ENCODE measurements around the gene LYAR.
A peak's percentile ranks its signal among the peaks of the same experiment; 100 is the strongest.
"Not testable (repeated sequence)": the region's sequence is repeated elsewhere in the genome, so short reads cannot be mapped to it uniquely, and the experiment has no call there.

The LYAR gene

GRCh38 chr4:4260185-4260751, 29.7 kb downstream of the LYAR start:
- POLR2A ChIA-PET = no interaction called here
- Histone ChIP-seq H3K4me3 (ENCODE audit: low read depth, low read length) (no peak overlapping the region), H3K4me1 (ENCODE audit: control insufficient read depth, insufficient read depth, low read length) (no peaks in the 10 kb centered on the region), H3K9me3 (ENCODE audit: control insufficient read depth, insufficient read depth, low read depth, low read length) (no peaks in the 10 kb centered on the region), H3K27ac (ENCODE audit: extremely low read depth, low read depth, low read length) (no peak overlapping the region), H3K36me3 (ENCODE audit: control insufficient read depth in 2 of 2, insufficient read depth in 1 of 2, low read length in 2 of 2) (no peaks in the 10 kb centered on the region)
- CTCF ChIA-PET = interaction anchor here (0.6 to 2.6 kb wide), 14 partner anchors 9 to 222 kb away, joined by 3 to 18 read pairs (median 3); partner anchors contain the start of gene TMEM128
- no peak for TF ChIP-seq BCL11B (tag by site-specific recombination; IDR thresholded peaks at IDR 0.05; ENCODE audit: low read depth)
- 0 out of 2 replicates have a peak, but pooled peaks have one; percentile 51 for TF ChIP-seq SCRT2 (tag by site-specific recombination; IDR thresholded peaks at IDR 0.05)
- peak; percentile 69 for TF ChIP-seq CTCF (tag by site-specific recombination; IDR thresholded peaks at IDR 0.05)
- peak; percentile 41 for TF ChIP-seq ZNF654 (tag by site-specific recombination; IDR thresholded peaks at IDR 0.05; ENCODE audit: low read depth)

GRCh38 chr4:4259484-4260100, 30.4 kb downstream of the LYAR start:
- ChIA-PET POLR2A (no interaction called here), CTCF (interaction anchor here (0.6 to 2.6 kb wide), 14 partner anchors 9 to 222 kb away, joined by 3 to 18 read pairs (median 3); partner anchors contain the start of gene TMEM128)
- Histone ChIP-seq H3K27ac (ENCODE audit: extremely low read depth, low read depth, low read length) (no peak overlapping the region), H3K4me1 (ENCODE audit: control insufficient read depth, insufficient read depth, low read length) (no peaks in the 10 kb centered on the region), H3K9me3 (ENCODE audit: control insufficient read depth, insufficient read depth, low read depth, low read length) (no peaks in the 10 kb centered on the region), H3K36me3 (ENCODE audit: control insufficient read depth in 2 of 2, insufficient read depth in 1 of 2, low read length in 2 of 2) (no peaks in the 10 kb centered on the region), H3K4me3 (ENCODE audit: low read depth, low read length) (no peak overlapping the region)
- TF ChIP-seq ZSCAN4 (tag by site-specific recombination; IDR thresholded peaks at IDR 0.05) = no peak
- TF ChIP-seq ZNF112 (tag by site-specific recombination; IDR thresholded peaks at IDR 0.05) = no peak
- TF ChIP-seq ZNF202 (tag by site-specific recombination; IDR thresholded peaks at IDR 0.05; ENCODE audit: borderline replicate concordance) = no peak
- TF ChIP-seq KLF9 (tag by site-specific recombination; IDR thresholded peaks at IDR 0.05; ENCODE audit: low read depth) = no peak
- TF ChIP-seq ZNF324 (tag by site-specific recombination; IDR thresholded peaks at IDR 0.05) = no peak
- no peak for TF ChIP-seq ZNF175 (tag by site-specific recombination; IDR thresholded peaks at IDR 0.05)

GRCh38 chr4:4257705-4258104, 32.2 kb downstream of the LYAR start:
- H3K4me3 ChIP-seq (ENCODE audit: low read depth, low read length); H3K9me3 ChIP-seq (ENCODE audit: control insufficient read depth, insufficient read depth, low read depth, low read length); H3K4me1 ChIP-seq (ENCODE audit: control insufficient read depth, insufficient read depth, low read length); POLR2A ChIA-PET; H3K27ac ChIP-seq (ENCODE audit: extremely low read depth, low read depth, low read length); H3K36me3 ChIP-seq (ENCODE audit: control insufficient read depth in 2 of 2, insufficient read depth in 1 of 2, low read length in 2 of 2): not testable (repeated sequence)
- TF ChIP-seq ZNF580 (tag by site-specific recombination; IDR thresholded peaks at IDR 0.05) (peak; percentile 81), ZNF146 (tag by site-specific recombination; IDR thresholded peaks at IDR 0.05) (peak; percentile 98)
- CTCF ChIA-PET = interaction anchor here (0.7 kb wide), 1 partner anchor 16 kb away, joined by 3 read pairs; no protein-coding TSS in a partner anchor

- Histone ChIP-seq H3K27ac (ENCODE audit: extremely low read depth, low read depth, low read length) (no peak overlapping the region), H3K4me1 (ENCODE audit: control insufficient read depth, insufficient read depth, low read length) (no peaks in the 10 kb centered on the region), H3K36me3 (ENCODE audit: control insufficient read depth in 2 of 2, insufficient read depth in 1 of 2, low read length in 2 of 2) (no peaks in the 10 kb centered on the region), H3K4me3 (ENCODE audit: low read depth, low read length) (no peak overlapping the region), H3K9me3 (ENCODE audit: control insufficient read depth, insufficient read depth, low read depth, low read length) (no peaks in the 10 kb centered on the region)
- POLR2A ChIA-PET = no interaction called here
- CTCF ChIA-PET = interaction anchor here (2.1 kb wide), 1 partner anchor 173 kb away, joined by 5 read pairs; no protein-coding TSS in a partner anchor
- TF ChIP-seq ZEB2 (tag by site-specific recombination; IDR thresholded peaks at IDR 0.05) (no peak), ZNF266 (tag by site-specific recombination; IDR thresholded peaks at IDR 0.05; ENCODE audit: low read depth) (no peak), ZNF184 (tag by site-specific recombination; IDR thresholded peaks at IDR 0.05) (no peak), ZNF548 (tag by site-specific recombination; IDR thresholded peaks at IDR 0.05) (no peak), ZFP37 (tag by site-specific recombination; IDR thresholded peaks at IDR 0.05) (no peak), PRDM2 (tag by site-specific recombination; IDR thresholded peaks at IDR 0.05; ENCODE audit: borderline replicate concordance) (no peak), GLIS1 (tag by site-specific recombination; IDR thresholded peaks at IDR 0.05) (no peak)
Measured at GRCh38 chr4:4256799-4257198, 33.2 kb downstream of the LYAR start.

Data from HEK293 (cell line).